Activated naive CD4-positive, alpha-beta T cell treated with anti-CD3 and anti-CD28 coated beads, Interleukin-2, amount 10 ng/mL, durations not matched to agents 5 hours and 36 hours (primary cell): ENCODE data around the gene MOGAT2. TPM values are rescaled to one million over a fixed set of nuclear protein-coding genes. Genes with fewer than 3 reads are reported as not detected.

Experiments
- total RNA-seq, 2 experiments: library from RNA; stranded (reverse); gene quantifications; one replicate each; pipeline ENCODE4 v1.2.3, GENCODE V29; 2021

The MOGAT2 gene
- not detected for total RNA-seq

GRCh38 chr11:75717608-75718418, at the start of gene MOGAT2:
MOGAT2 (plus strand) TSS chr11:75717838; CDS start chr11:75717889, 51 bp downstream.

DNA sequence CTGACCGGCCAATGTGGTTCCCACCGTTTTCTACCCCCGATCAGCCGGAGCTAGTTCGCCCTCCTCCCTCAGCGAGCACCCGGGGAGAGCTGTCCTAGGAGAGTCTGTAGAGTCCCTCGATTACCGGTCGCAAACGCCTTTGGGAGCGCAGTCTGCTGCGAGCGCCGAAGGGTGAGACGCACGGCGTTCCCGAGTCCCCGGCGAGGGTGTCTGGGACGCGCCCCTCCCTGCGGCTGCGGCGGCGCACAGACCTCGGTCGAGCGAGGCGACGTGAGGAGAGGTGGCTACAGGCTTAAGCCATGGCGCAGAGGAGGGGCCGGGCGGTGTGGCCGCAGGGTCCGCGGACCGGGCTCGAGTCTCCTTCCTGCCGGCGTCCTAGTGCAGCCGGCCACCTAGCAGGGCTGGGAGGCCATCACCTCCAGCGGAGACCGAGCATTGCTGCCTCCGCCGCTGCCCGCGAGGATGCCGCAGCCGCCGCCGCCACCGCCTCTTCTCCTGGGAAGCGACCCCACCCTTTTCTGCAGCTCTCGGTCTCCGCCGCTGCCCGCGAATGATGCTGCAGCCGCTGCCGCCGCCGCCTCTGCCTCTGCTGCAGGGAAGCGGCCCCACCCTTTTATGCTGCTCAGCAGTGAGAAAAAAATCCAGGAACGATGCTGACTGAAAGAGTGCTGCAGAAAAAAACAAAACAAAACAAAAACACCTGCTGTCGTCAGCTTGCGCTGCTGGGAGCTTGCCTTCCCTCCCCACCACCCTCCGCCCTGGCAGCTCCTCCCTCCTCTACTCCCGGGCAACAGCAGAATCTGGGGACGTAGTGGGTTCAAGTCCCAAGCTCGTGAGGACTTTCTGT, 49.0 kb upstream of the MOGAT2 start, which contains the start of gene MAP6:
MAP6 (minus strand) TSS at position 588 of the 847 bp plus-strand sequence. CDS start 669 bp downstream, outside the sequence.

GRCh38 chr11:75768112-75768908, 50.7 kb downstream of the MOGAT2 start, which contains the start of gene DGAT2:
DGAT2 (plus strand) TSS chr11:75768778; CDS start chr11:75768992, 214 bp downstream.

Other genes starting within 250 kb of the MOGAT2 start
- 10 to 100 TPM; 36.6 to 37.9 TPM for gene GDPD5, start 191.9 kb upstream of the MOGAT2 start, total RNA-seq
- gene SERPINH1, start 155.6 kb upstream of the MOGAT2 start, total RNA-seq, result 10 to 100 TPM; 14.4 to 15.3 TPM
- under 1 TPM; 0.10 TPM for gene MAP6, start 48.8 kb upstream of the MOGAT2 start, total RNA-seq
- under 1 TPM; 0.46 to 0.55 TPM for gene DGAT2, start 50.9 kb downstream of the MOGAT2 start, total RNA-seq
- gene UVRAG, start 97.4 kb downstream of the MOGAT2 start, total RNA-seq, result 10 to 100 TPM; 20.9 to 21.3 TPM